GM21367 (cell line): ENCODE data around the gene RHOG.

ENCODE experiments used
- ATAC-seq: cut with Tn5 transposase; IDR thresholded peaks from one replicate; pipeline ENCODE4 v1.9.1; 2021; ENCODE audit not compliant: unreplicated experiment

RHOG gene

DNA sequence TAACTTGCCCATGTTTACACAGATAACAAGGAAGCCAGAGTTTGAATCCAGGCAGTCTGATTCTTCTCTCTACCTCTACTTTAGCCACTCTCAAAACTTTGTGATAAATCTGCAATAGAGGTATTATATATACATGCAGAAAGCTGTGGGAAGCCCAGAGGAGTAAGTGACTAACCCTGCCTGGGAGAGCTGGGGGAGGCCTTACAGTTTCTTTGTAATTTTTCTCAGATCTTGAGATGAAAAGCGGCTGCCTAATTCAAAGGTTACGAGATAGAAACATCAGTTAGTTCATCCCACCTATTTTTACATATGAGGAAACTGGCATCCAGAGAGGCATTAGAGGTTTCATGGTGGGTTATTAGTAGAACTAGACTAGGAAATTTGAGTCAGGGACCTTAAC, 19.6 kb upstream of the RHOG start:
- no peak for ATAC-seq

DNA sequence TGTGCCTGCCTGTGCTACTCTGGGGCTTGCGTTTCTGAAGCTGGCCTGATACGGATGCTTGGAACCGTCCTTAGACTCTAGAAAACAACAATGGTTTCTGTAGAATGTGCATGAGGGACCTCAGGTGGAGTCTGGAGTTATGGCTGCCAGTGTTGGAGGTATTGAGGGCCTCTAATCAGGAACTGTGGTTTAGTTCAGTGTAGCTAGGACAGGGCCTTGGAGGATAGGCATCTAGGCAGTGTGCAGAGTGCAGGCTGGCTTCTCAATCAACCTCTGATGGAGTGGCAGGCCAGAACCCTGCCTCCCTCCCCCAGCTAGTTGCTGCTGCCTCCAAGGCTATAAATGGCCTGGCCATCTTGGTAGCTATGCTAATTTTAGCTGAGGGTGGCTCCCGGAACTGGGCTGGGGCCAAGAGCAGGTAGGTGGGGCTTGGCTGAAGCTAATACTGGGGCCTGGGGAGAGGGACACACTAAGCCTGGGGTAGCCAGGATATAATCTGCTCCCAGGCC, 18.7 kb upstream of the RHOG start:
- ATAC-seq = peak; percentile 32

GRCh38 chr11:3857628-3858027, 16.9 kb upstream of the RHOG start:
- no peak for ATAC-seq

GRCh38 chr11:3856856-3857553, 16.2 kb upstream of the RHOG start:
- ATAC-seq = no peak

DNA sequence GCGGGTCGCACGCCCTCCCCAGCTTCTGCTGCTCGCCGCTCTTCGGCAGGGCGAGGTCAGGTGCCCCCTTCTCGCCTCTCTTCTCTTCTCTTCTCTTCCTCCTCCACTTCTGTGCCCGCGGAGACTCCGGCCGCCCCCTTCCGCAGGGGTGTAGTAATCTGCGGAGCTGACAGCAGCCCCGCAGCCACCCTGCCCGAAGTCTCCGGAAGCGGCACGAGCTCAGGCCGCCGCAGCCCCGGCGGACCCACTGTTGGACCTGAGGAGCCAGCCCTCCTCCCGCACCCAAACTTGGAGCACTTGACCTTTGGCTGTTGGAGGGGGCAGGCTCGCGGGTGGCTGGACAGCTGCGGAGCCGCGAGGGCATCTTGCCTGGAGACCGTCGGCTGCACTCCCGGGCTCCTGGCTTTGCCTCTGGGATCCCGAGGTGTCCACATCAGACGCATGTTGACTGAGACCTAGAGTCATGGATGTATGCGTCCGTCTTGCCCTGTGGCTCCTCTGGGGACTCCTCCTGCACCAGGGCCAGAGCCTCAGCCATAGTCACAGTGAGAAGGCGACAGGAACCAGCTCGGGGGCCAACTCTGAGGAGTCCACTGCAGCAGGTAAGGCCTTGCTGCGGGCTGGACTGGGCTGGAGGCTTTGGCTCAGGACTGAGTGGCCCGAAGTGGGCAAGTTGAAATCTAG, 15.2 kb upstream of the RHOG start:
- peak; percentile 14 for ATAC-seq

GRCh38 chr11:3854977-3855807, 14.4 kb upstream of the RHOG start, which contains the start of gene STIM1:
STIM1 (plus strand) TSS chr11:3855664; CDS start chr11:3856271, 607 bp downstream.
- peak; percentile 50 for ATAC-seq

DNA sequence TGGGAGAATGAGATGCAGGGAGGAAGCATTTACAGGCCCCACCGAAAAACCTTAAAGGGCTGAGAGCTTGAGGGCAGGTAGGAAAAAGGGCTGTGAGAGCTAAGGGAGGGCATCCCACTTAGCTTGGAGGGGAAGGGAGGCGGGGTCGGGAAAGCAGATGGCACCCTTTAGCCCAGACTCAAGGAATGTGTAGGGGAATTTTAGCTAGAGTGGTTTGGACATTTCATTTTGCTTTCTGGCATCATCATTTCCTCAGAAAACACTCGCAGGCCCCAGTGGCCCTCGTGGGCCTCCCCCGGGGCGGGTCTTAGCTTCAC, 13.9 kb upstream of the RHOG start:
- no peak for ATAC-seq

- ATAC-seq = peak; percentile 31
These were observed 13.3 kb upstream of the RHOG start for GRCh38 chr11:3853899-3854659.

DNA sequence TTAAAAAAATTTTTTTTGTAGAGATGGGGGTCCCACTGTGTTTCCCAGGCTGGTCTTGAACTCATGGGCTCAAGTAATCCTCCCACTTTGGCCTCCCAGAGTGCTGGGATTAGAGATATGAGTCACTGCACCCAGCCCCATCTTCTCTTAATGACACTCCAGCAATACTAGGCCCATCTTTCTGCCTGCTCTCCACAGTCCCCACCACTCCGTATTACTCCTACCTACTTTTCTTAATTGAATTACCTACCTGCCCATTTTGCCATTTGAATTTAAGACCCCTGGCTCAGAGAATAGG, 12.7 kb upstream of the RHOG start:
- no peak for ATAC-seq

- ATAC-seq = no peak
These were observed 8.6 kb upstream of the RHOG start for GRCh38 chr11:3849297-3849874.

DNA sequence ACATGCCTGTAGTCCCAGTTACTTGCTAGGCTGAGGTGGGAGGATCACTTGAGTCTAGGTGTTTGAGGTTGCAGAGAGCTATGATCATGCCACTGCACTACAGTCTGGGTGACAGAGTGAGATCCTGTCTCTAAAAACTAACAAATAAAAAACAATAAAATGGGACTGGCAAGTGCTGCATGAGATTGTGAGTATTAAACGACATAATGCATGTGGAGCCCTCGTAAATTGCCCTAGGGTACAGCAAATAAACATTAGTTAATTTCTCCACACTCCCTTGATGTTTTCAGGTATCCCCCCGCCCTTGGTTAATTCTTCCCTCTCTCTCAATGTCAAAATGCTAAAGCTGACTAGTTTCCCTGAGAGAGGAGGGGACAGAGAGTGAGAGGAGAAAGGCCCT, 4.9 kb upstream of the RHOG start:
- no peak for ATAC-seq

DNA sequence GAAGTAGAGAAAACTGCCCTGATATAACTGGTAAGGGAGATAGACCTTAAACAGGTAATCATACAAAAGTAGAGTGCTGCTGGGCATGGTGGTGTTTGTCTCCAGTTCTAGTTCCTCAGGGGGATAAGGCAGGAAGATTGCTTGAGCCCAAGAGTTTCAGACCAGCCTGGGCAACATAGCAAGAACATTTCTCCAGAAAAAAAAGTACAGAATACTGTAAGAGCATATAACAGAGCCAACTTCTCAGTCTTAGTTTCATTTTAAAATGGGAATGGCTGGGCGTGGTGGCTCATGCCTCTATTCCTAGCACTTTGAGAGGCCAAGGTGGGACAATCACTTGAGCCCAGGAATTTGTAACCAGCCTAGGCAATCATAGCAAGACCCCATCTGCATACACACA, 4.5 kb upstream of the RHOG start:
- ATAC-seq = no peak

DNA sequence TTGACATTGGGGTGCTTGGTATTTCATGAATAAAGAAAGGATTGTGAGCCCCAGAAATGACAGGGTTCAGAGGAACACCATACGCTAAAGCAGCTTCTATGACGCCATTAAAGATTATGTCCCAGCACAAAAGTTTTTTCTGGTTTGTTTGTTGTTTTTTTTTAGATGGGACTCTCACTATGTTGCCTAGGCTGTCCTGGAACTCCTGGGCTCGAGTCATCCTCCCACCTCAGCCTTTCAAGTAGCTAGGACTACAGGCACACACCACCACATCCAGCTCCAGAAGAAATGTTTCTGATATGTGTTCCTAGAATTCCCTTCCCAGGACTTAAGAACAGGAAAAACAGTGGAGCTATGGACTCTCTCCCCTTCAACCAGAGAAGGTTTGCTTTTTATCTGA, 2.6 kb upstream of the RHOG start:
- ATAC-seq = no peak

- ATAC-seq = peak; percentile 43
These were observed 929 bp upstream of the RHOG start for GRCh38 chr11:3841426-3842350.

DNA sequence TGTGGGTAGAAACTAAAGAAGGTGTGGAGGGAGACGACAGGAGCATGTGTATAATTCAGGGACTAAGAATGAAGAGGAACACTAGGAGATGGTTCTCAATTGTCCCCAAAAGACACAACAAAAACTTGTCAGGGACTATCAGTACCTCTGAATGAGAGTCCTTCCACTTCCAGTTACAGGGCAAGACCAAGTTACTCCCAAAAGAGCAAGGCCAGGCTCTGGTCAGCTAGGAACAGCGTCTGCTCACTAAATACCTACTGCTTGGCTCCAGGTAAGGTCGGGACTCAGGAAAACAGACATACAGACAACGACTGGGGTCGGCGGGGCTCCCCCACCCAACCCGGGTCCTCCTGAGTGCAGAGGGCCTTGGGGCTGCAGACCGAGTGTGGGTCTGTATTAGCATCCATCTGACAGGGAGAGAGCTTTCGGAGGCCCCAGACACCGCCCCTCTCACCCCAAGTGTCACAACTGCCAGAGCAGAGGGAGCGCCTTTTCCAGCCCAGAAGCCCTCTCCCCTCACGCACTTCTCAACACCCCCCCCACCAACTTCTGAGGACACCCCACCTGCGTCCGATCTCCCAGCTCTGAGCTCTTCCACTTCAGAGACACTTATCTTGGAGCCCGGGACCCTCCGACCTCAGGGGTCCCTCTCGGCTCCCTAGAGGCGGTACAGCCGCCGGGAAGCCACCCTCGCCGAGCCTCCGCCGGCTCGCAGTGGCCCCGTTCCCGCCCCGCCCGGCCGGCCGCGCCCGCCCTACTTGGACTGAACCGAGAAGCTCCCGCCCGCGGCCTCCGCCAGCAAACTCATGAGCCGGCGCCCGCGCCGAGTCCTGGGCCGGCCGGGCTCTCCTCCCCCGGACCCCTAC, 522 bp downstream of the RHOG start:
- ATAC-seq = no peak

DNA sequence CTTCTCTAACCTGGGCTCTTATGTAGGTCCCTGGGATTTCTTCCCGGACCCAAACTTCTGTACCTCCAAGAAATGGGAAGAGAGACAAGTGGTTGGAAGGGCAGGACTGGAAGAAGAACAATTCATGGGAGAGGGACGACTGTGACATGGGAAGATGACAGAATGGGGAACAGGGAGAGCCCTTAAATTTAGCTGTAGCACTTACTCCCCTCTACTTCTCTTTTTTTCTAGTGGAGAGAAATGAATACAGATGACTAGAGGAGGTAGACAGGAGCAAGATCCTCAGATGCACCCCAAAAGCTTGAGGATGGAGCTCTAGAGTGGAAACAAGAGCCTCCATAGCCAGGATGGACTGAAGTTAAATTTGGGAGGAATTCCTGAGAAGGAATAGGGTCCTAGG, 2.3 kb downstream of the RHOG start:
- no peak for ATAC-seq

DNA sequence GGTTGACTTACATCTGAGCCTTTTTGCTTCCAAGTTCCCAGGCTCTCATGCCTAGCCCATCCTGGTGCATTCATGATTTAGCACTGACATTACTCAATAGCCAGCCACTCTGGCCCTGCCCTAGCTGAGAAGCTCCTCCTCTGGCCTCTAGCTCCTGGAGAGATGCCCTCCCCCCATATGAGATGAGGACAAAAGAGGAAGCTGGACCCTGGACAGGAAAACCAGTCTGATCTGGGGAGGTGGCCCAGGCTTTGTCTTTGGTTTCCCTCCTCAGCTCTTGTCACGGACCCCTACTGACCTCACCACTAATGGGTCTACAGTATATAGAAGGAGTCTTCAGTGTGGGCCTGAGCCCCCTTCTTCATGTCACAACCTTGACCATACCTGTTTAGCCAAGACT, 3.0 kb downstream of the RHOG start:
- ATAC-seq = no peak

- ATAC-seq = no peak
These were observed 3.9 kb downstream of the RHOG start for GRCh38 chr11:3836903-3837302.

GRCh38 chr11:3835751-3836150, 5.0 kb downstream of the RHOG start:
- no peak for ATAC-seq
